GM21528 (cell line): ENCODE measurements around the gene LTBP1.
"Not testable (repeated sequence)": the region's sequence is repeated elsewhere in the genome, so short reads cannot be mapped to it uniquely, and the experiment has no call there.

ENCODE experiments used
- ATAC-seq: cut with Tn5 transposase; IDR thresholded peaks from one replicate; pipeline ENCODE4 v1.9.1; 2021; ENCODE audit warnings: mild to moderate bottlenecking, moderate library complexity; ENCODE audit not compliant: unreplicated experiment, low FRiP score

The LTBP1 gene

DNA sequence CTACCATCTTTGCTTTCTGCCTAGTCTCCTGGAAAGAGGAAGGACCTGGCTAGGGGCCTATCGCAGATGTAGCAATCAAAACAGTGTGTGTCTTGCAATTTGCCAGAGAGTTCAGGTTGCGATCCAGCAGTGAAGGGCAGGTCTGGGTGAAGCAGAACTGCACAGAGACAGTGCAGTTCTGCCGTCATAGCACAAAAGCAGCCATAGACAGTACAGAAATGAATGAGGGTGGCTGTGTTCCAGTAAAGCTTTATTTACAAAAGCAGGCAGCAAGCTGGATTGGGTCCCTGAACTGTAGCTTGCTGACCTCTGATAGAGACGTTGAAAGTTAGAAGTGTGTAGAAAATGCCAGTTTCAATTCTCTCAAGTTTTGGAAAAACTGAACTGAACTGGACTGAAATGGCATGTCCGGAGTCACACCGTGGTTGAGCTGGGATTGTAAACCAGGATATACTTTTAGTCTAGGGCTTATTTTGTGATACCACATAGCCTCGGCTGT lies 186.8 kb downstream of the LTBP1 start:
- ATAC-seq, result no peak

DNA sequence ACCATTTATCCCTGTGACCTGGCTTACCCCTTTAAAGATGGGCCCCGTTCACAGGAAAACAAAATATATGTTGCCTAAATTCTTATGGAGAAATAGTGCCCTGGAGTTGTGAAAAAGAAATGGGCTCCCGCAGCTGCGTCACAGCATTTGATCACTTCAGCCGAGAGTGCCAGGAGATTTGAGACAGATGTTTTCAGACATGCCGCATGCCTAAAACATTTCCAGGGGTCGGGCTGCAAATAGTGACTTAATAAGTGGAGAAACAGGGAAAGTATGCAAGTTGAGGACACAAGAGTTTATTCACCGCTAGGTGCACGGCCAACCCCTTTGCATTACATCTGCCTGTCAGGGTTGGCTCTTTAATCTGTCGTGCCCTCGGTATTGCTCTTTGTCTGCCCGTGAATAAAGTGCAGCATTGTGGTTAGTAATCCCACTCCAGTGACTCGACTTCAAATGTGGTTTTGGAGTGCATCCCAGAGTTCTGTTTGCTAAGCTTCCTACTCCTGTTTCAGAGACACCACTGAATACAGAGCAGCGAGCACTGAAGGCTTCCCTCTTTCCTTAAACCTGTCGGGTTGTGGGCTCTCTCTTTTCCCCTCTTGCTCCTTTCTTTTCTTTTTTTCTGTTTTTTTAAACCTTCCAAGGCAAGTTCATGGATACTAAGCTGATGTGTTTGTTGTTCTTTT lies 187.5 kb downstream of the LTBP1 start:
- ATAC-seq, result no peak

DNA sequence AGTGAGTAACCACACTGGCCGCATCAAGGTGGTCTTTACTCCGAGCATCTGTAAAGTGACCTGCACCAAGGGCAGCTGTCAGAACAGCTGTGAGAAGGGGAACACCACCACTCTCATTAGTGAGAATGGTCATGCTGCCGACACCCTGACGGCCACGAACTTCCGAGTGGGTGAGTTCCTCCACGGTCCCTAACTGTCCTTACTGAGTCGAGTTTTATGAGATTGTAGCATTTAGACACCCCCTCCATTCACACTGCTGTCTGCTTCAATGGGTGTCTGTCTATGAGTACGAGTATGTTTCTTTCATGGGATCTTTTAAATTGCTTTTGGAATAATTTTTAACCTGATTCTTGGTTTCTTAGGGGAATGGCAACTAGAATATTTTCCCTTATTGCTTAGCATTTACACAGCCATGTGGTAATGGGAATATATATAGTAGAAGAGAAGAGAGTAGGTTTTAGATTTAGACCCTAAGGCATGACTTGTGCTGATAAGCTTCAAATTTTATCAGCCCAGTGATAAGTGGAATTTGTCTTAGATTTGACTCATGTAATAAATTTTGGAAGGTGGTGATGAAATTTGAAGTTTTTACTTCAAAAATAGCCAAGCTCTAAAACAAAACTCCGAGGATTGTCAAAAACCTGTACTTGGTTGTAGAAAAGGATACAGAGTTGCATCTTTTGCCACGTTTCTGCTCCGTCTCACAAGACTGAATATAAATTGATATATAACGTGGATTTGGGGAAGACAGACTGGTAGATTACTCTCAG lies 188.2 kb downstream of the LTBP1 start:
- no peak for ATAC-seq

DNA sequence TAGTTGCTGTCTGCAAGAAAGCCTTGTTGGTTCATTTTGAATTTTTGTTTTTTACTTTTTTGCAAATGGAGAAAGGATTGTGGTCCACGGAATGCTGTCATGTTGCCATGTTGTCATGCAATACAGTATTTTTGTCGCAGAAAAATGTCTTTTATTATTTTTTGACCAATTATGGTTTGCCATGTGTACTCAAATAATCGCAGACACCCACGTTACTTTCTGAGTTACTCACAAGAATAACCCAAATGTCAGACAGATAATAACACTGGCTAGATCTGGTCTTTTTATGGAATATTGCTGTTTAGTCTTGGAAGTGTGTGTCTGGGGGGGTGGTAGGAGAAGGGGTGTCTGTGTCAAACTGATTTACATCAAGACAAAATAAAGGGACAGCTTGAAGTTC lies 188.9 kb downstream of the LTBP1 start:
- ATAC-seq, result no peak

DNA sequence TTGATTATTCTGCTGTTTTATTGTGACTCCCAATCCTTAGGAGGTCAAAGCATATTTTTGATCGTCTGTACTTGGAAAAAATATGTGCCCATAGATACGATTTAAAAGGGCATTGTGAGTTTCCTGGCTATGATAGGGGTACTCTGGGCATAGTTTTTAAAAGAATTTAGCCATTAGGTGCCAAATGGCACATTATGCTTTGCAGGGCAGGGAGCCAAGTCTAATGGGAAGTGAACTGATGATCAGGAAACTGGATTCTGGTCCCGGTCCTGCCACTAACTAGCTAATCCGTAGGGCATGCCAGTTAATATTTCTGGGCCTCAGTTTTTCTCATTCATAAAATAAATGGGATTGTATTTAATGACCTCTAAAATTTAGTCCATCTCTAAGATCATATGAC lies 189.3 kb downstream of the LTBP1 start:
- ATAC-seq, result no peak

DNA sequence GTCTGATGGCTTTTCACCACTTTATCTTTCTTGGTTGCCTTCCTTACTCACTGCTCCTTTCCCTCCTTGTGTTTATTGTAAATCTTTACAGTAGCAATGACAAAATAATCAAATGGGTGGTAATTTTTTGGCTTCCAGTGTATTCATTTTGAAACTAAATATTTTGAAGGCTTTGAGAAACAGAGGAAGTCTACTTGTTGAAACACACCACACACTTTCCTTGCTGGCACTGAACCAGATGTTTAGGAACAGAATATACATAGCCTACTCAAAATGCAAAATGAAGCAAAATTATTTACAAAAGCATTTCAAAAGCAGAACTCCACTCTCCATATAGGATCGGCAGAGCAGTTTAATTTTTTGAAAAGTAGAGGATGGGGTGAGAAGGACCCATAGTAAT lies 189.8 kb downstream of the LTBP1 start:
- no peak for ATAC-seq

DNA sequence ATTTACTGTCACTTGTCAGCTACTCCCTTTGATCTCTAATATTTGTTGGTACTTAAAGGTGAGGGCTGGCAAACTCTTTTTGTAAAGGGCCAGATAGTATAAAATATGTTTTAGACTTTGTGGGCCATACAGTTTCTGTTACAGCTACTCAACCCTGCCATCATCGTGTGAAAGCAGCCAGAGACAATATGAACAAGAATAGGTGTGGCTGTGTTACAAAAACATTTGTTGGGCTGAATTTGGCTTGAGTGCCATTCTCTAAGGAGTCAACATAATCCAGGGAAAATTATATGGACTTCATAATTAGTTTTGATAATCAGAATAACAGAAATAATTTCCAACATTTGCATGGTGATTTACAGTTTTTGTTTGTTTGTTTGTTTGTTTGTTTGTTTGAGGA lies 190.6 kb downstream of the LTBP1 start:
- ATAC-seq, result no peak

DNA sequence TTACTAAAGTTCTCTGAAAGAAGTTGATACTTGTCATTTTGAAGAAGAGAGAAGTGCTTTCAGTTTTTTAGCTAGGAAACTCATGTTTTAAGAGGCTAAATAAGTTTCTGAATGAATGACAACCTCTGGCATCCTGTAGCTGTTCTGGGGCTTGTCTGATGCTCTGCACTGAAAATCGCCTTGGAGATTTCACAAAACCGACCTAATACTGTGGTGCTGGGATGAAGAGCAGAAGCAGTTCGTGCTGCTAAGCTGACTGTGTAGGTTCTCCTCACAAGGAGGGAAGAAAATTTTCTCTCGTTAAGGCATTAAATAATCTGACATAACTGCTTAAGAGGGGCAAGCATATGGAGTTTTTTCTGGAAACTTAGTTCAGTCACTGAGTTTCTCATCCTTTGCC lies 193.2 kb downstream of the LTBP1 start:
- no peak for ATAC-seq

DNA sequence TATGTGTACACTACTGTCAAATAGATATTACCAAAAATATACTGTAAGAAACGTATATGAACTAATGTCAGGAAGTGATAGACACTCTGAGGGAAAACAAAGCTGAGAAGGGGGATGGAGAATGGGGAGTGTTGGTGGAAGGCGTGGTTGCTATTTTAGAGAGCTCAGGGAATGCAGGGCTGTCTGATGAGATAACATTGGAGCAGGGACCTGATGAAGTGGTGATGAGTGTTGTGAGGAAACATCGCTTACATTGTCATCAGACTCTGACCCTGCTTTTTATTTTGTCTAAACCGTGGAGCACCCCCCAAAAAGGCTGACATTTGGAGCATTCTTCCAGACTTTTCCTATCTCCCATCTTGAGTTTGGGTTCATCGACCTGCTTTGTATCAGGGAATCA lies 194.7 kb downstream of the LTBP1 start:
- no peak for ATAC-seq

DNA sequence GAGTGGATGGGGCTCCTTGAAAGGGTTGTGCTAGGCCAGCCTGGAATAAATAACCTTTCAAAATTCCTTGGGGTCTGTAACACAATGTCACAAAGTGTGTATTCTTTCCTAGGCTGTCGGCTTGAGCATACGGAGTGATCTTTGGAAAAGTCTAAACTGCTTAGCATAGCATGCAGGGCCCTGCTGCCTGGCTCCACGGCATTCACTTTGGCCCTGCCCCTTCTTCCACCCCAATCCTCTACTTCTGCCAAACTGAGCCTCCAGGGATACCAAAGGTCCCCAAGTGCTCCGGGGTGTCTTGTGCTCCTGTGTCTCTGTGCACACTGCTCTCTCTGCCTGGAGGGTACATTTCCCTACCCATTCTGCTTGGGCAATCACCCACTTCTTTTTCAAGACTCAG lies 196.1 kb downstream of the LTBP1 start:
- no peak for ATAC-seq

DNA sequence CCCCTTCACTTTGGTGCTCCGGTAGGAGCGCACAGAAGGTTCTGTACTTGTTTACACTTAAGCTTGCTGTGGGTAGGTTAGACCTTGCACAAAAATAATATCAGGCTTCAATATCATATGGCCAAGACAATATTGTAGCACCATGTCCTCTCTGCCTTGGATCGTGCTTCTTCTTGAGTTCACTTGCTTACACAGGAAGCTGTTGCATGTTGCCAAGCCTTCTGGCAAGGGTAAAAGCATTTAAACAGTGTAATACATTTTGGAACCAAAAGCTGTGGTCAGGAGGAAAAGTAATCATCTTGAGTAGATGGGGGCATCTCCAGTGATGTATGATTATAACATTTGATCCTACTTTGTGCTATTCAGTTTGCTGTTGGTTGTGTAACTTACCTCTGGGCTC lies 197.5 kb downstream of the LTBP1 start:
- ATAC-seq, result no peak

DNA sequence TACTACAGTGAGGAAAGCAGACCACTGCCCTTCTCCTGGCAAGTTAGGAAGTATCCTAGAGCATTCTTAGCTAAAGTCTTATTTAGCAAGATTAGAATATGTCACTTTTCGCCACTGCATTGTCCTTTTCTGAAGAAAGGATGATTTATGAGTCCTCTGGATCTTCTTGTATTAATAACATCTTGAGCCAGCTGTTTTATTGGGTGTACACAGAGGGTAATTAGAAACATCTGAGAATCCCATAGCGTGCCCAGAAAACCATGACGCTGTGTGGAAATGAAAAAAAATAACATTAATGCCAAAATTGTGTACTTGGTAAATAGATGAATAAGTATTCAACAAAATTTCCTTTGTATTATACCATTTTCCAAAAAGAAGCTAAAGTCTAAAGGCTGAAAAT lies 198.7 kb downstream of the LTBP1 start:
- ATAC-seq, result no peak

DNA sequence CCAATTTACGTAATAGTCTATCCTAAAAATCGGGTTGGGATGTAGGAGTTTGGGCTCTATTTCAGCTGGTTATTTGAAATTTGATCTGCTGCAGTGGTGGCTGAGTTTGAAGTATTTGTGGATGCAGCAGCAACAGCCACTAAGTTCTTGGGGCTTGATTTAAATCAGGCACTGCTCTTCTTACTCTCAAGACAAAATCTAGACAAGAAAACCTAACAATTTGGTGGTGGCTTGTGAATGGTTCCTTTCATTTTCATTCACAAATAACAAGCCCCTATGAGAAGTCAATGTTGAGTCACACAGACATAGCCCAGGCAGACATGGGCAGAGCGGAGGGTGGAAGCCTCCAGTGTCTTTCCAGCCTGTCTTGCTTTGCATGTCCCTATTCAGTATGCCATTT lies 199.3 kb downstream of the LTBP1 start:
- no peak for ATAC-seq

DNA sequence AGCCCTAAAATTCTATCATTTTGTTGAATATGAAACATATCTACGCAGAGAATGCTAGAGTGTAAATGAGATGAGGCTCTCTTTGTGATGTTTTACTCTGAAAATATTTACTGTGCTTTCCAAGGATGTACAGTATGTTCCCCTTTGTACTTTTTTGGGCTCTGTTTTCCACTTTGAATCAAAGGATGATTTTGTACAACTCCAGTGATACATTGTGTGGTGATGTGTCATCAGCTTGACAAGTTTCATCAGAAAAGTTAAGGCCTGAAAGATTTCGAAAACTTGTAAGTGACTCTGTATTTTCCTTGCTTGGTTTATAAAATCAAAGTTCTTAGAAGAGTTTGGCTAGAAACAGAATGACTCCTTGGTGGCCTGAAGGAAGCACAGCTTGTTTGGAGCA lies 206.3 kb downstream of the LTBP1 start:
- no peak for ATAC-seq

DNA sequence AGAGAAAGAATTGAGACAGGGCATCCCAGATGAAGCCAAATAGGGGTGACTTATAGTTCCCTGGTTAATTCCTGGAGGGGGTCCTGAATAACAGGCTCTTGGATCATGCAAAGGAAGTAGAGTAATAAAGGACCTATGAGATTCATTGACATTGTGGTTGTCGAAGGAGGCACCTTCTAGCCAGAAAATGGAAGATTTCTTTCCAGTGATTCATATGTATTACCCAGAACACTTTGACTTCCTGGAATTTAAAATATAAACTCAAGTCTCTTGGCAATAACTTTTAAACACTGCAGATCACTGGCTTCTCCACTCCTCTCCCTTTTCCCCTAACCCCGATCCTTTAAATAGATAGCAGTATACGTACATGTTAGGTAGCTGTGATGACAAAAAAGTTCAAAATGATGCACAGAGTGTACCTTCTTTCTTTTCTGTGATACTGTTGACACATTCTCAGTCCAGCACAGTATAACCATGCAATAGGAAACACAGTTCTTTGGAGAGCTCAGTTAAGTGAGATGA lies 211.8 kb downstream of the LTBP1 start:
- ATAC-seq, result no peak

DNA sequence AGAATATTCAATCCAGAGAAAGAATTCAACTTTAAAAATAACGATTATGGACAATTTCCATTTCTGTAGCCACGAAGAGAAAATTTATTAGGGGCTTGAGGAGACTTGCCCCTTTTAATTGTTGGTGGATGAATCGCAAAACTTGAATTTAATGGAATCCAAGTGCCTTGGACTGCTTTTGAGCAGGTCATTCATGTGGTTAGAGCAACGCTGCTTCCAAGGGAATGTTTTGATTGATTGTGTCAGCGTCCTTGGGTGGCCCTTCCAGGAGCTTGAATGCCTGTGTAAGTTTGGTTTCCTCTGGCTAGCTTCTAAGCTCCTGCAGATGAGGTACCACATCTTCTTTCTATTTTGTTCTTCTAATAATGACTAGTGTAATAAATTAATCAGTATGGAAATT lies 213.4 kb downstream of the LTBP1 start:
- ATAC-seq, result no peak

DNA sequence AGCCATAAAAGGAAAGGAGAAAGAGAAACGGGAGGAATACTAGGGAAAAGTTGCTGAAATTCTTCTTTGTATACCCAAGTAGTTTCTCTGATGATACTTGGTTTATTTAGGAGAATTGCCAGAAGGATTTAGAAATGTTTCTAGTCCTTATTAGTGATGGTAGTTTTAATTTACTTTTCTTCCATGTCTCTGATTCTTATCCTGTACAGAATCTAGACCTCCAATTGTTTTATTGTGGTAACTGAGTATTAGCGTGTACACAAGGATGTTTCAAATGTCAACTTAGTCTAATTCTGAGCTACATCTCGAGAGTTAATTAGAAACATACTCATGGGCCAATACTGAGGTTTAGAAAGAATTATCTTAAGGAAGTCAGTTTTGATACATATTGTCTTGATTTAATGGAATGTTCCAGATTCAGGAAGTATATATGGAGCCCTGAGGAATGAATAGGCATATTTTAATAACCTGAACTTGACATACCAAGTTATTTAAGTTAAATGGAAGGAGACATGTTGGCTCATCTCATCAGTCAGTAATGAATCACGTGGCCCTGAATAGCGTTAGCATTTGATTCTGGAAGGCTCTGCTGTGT lies 219.6 kb downstream of the LTBP1 start:
- ATAC-seq, result no peak

DNA sequence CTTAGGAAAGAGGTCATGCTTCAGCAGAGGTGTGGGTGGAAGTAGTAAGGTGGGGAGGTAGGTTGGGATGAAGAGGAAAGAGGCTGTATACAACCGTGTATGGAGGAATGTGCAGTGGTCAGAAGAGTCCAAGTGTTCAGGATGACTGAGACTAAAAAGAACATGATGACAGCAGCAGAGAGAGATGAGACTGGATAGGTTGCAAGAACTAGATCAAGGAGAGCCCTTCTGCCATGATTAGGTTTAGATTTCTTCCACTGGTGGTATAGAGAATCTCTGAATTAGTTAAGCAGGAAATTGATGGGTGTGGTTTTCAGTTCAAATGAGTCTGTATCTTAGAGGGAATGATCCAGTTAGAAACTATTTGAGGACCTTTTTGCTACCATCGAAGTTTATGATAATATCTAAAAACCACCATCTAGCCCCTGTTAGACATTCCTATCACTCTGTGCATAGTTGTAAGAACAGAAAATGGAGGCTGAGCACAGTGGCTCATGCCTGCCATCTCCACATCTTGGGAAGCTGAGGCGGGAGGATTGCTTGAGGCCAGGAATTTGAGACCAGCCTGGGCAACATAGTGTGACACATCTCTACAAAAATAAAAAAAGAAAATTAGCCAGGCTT lies 221.0 kb downstream of the LTBP1 start:
- no peak for ATAC-seq

DNA sequence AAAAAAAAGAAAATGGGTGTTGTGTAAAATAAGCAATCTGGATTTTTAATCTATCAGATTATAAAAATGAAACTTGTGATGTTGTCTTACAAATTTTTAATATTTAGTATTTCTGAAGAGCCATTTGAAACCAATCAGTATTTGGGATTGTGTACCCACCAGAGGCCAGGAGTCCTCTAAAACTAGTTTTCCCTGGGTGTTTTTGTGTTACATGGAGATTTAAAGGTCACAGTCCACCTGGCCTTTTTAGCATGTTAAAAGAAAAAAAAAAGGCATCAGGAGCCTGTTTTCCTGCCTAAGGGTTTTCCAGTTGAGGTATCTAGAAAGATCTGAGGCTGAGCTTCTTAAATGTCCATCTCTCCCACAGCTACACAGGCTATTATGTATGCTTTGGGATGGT lies 221.7 kb downstream of the LTBP1 start:
- ATAC-seq, result no peak

DNA sequence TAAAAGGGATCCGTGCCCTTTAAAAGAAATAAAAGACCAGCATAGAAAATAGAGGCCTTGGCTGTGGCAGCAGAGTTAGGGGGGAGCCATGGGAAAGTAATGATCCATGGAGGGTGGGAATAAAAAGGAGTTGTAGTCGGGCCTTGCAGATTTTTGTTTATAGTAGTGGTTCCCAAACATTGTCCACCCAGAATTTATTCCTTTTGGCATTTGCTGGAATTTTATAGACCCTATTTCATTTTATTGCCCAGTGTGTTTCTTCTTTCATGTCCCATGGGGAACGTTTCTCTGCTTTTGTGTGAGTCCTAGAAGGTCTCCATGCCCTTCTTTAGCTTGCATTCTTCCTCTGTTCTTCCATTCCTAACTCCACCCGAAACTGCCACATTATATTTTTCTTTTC lies 222.2 kb downstream of the LTBP1 start:
- ATAC-seq, result no peak

DNA sequence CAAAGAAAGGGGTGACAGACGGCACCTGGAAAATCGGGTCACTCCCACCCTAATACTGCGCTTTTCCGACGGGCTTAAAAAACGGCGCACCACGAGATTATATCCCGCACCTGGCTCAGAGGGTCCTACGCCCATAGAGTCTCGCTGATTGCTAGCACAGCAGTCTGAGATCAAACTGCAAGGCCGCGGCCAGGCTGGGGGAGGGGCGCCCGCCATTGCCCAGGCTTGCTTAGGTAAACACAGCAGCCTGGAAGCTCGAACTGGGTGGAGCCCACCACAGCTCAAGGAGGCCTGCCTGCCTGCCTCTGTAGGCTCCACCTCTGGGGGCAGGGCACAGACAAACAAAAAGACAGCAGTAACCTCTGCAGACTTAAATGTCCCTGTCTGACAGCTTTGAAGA lies 223.5 kb downstream of the LTBP1 start:
- not testable (repeated sequence) for ATAC-seq
